CD14-positive monocyte (primary cell): ENCODE data around the gene CDH13. TPM values are rescaled to one million over a fixed set of nuclear protein-coding genes. Genes with fewer than 3 reads are reported as not detected.

Experiments used
- DNase-seq, 3 donors: peaks; one replicate each; pipeline ENCODE4 v3.0.0-alpha.2; 2011 to 2022
- H2AFZ ChIP-seq: 2 replicates; pipeline ENCODE4 v1.6.0; 2012; ENCODE audit warnings: mild to moderate bottlenecking, low read depth, low read length, inconsistent platforms; ENCODE audit not compliant: insufficient read depth, poor library complexity, severe bottlenecking
- H3K27ac ChIP-seq, 2 donors: 1 replicate in 1 of 2; 2 replicates in 1 of 2; pipeline ENCODE4 v1.5.1; 2012 to 2013; ENCODE audit warnings: low read length in 2 of 2, control low read depth in 1 of 2, inconsistent platforms in 1 of 2, low read depth in 1 of 2, mild to moderate bottlenecking in 1 of 2
- H3K27me3 ChIP-seq, 2 donors: one replicate each; pipeline versions ENCODE4 v1.6.0 to v1.6.1; 2011 to 2013; ENCODE audit warnings: low read length in 2 of 2; ENCODE audit not compliant: control insufficient read depth in 2 of 2, insufficient read depth in 2 of 2
- H3K36me3 ChIP-seq, 2 donors: replicated peaks in 1 of 2; 1 replicate in 1 of 2; 2 replicates in 1 of 2; pipeline versions ENCODE4 v1.5.1 to v1.6.1; 2012 to 2013; ENCODE audit warnings: low read length in 2 of 2, control low read depth in 1 of 2, inconsistent platforms in 1 of 2, mild to moderate bottlenecking in 1 of 2; ENCODE audit not compliant: insufficient read depth in 2 of 2, control insufficient read depth in 1 of 2
- H3K4me1 ChIP-seq, 2 donors: 1 replicate in 1 of 2; 2 replicates in 1 of 2; pipeline versions ENCODE4 v1.5.1 to v1.6.1; 2012 to 2013; ENCODE audit warnings: low read length in 2 of 2, control low read depth in 1 of 2, inconsistent platforms in 1 of 2, mild to moderate bottlenecking in 1 of 2, moderate library complexity in 1 of 2; ENCODE audit not compliant: insufficient read depth in 2 of 2, control insufficient read depth in 1 of 2
- H3K4me2 ChIP-seq: replicated peaks from 2 replicates; pipeline ENCODE3; 2012; ENCODE audit warnings: low read length, moderate library complexity, mild to moderate bottlenecking; ENCODE audit not compliant: poor library complexity, severe bottlenecking; ENCODE audit errors: extremely low read depth
- H3K4me3 ChIP-seq, 3 experiments: fragments of 200-600 bp in 1 of 3; sonication (generic) in 1 of 3; replicated peaks in 1 of 3; 1 replicate in 2 of 3; 2 replicates in 1 of 3; pipeline ENCODE4 v1.5.1; 2011 to 2013; ENCODE audit warnings: low read length in 3 of 3, mild to moderate bottlenecking in 3 of 3, control low read depth in 2 of 3, low read depth in 2 of 3, inconsistent platforms in 1 of 3, moderate library complexity in 1 of 3
- H3K79me2 ChIP-seq: 2 replicates; pipeline ENCODE4 v1.6.0; 2012; ENCODE audit warnings: mild to moderate bottlenecking, control low read depth, inconsistent platforms, low read length, moderate library complexity; ENCODE audit not compliant: insufficient read depth
- H3K9ac ChIP-seq: 2 replicates; pipeline ENCODE4 v1.6.0; 2017; ENCODE audit warnings: low read length, mild to moderate bottlenecking; ENCODE audit not compliant: insufficient read depth, poor library complexity, severe bottlenecking
- H3K9me3 ChIP-seq, 2 donors: replicated peaks in 1 of 2; 1 replicate in 1 of 2; 2 replicates in 1 of 2; pipeline versions ENCODE4 v1.5.1 to v1.6.1; 2012 to 2013; ENCODE audit warnings: low read length in 2 of 2, control low read depth in 1 of 2; ENCODE audit not compliant: control insufficient read depth in 1 of 2, insufficient read depth in 1 of 2
- H4K20me1 ChIP-seq: 2 replicates; pipeline ENCODE4 v1.6.0; 2012; ENCODE audit warnings: mild to moderate bottlenecking, low read length, control low read depth, moderate library complexity; ENCODE audit not compliant: insufficient read depth
- H3K27ac Mint-ChIP-seq, 7 donors: one replicate each; pipeline ENCODE4 v1.8.0; 2020; ENCODE audit warnings: mild to moderate bottlenecking in 7 of 7, mixed read lengths in 7 of 7, moderate library complexity in 6 of 7, inconsistent platforms in 2 of 7
- H3K27me3 Mint-ChIP-seq, 3 donors: one replicate each; pipeline ENCODE4 v1.8.0; 2021 to 2022; ENCODE audit warnings: low read depth in 3 of 3, mild to moderate bottlenecking in 3 of 3, mixed read lengths in 3 of 3, moderate library complexity in 3 of 3, inconsistent platforms in 1 of 3
- H3K36me3 Mint-ChIP-seq, 2 donors: one replicate each; pipeline ENCODE4 v1.8.0; 2020; ENCODE audit warnings: mixed read lengths in 2 of 2, inconsistent platforms in 1 of 2, mild to moderate bottlenecking in 1 of 2
- H3K4me1 Mint-ChIP-seq: one replicate; pipeline ENCODE4 v1.8.0; 2020; ENCODE audit warnings: mild to moderate bottlenecking, mixed read lengths
- H3K4me3 Mint-ChIP-seq, 2 donors: one replicate each; pipeline ENCODE4 v1.8.0; 2020; ENCODE audit warnings: mild to moderate bottlenecking in 2 of 2, mixed read lengths in 2 of 2, moderate library complexity in 1 of 2
- H3K9me3 Mint-ChIP-seq, 7 donors: one replicate each; pipeline ENCODE4 v1.8.0; 2020 to 2022; ENCODE audit warnings: mixed read lengths in 7 of 7, mild to moderate bottlenecking in 6 of 7, moderate library complexity in 6 of 7, inconsistent platforms in 2 of 7
- WGBS: methylation state at CpG from one replicate; pipeline ENCODE4 v1.1.5; 2013; ENCODE audit warnings: missing lambda C conversion rate; ENCODE audit not compliant: insufficient coverage; 5-methylcytosine and 5-hydroxymethylcytosine counted together
- intact Hi-C, 2 donors: fragments of 100-400 bp; cut with micrococcal nuclease; formaldehyde crosslinking; loops; one replicate each; pipeline versions ENCODE4 v1.15.0 to v1.15.1; 2023
- polyA plus RNA-seq, 3 donors: library from polyadenylated mRNA; depleted of rRNA in 1 of 3; unstranded in 2 of 3; stranded (reverse) in 1 of 3; fragments of 300-500 nt in 2 of 3; fragments of >200 nt in 1 of 3; fragmentation: Illumina TruSeq in 2 of 3; gene quantifications; 1 replicate in 2 of 3; 2 replicates in 1 of 3; pipeline ENCODE4 v1.2.3, GENCODE V29; 2012 to 2021
- TF ChIP-seq, protein P1 (sequence below): fragments of 200-600 bp; IDR thresholded peaks from one replicate; pipeline ENCODE4 v1.8.0; 2022; ENCODE audit warnings: antibody characterized with exemption, mild to moderate bottlenecking

Gene CDH13
- polyA plus RNA-seq, 3 donors: 0.13 to 0.19 TPM; not detected in 1

DNA sequence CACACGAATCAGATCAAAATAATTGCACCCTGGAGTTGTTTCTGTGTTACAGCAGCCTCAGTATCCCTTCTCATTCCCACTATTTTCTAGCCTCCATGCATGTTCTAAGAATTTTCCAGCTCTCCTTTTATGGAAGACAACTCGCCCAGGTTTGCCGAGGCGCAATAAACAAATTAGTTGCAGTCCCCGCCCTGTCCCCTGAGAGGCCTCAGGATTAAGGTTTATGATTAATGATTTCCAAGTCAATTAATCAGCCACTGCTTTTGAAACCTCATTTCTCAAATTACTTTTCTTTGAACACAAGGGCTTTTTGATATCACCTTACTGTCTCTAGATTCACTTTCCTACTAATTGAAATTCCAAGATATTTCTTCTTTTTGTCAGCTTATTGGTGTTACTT lies 1042.7 kb downstream of the CDH13 start:
- Mint-ChIP-seq H3K27ac (no peak overlapping the region), H3K9me3 (peaks cover 2 to 19% (median 10%) of the 10 kb centered on the region in 7 donors), H3K27me3 (peaks cover 6 to 12% (median 9%) of the 10 kb centered on the region in 3 donors), H3K4me1 (no peaks in the 10 kb centered on the region), H3K36me3 (no peaks in the 10 kb centered on the region), H3K4me3 (no peak overlapping the region)
- no peaks in the 10 kb centered on the region for H3K27me3 ChIP-seq
- H3K9me3 ChIP-seq: peaks cover 0 to 7% of the 10 kb centered on the region in 2 donors
- intact Hi-C loops: no loop called here
- no peak overlapping the region for H3K4me3 ChIP-seq
- no peaks in the 10 kb centered on the region for H3K36me3 ChIP-seq
- WGBS: 100% methylated on average over 1 of the region's 5 CpGs
- no peaks in the 10 kb centered on the region for H3K4me1 ChIP-seq
- no peak overlapping the region for H3K27ac ChIP-seq
- no peaks in the 10 kb centered on the region for H3K79me2 ChIP-seq
- H3K9ac ChIP-seq: no peak overlapping the region
- no peak for DNase-seq
- TF ChIP-seq, protein P1, sequence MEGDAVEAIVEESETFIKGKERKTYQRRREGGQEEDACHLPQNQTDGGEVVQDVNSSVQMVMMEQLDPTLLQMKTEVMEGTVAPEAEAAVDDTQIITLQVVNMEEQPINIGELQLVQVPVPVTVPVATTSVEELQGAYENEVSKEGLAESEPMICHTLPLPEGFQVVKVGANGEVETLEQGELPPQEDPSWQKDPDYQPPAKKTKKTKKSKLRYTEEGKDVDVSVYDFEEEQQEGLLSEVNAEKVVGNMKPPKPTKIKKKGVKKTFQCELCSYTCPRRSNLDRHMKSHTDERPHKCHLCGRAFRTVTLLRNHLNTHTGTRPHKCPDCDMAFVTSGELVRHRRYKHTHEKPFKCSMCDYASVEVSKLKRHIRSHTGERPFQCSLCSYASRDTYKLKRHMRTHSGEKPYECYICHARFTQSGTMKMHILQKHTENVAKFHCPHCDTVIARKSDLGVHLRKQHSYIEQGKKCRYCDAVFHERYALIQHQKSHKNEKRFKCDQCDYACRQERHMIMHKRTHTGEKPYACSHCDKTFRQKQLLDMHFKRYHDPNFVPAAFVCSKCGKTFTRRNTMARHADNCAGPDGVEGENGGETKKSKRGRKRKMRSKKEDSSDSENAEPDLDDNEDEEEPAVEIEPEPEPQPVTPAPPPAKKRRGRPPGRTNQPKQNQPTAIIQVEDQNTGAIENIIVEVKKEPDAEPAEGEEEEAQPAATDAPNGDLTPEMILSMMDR: no peak
- H2AFZ ChIP-seq: no peak overlapping the region
- H4K20me1 ChIP-seq: no peaks in the 10 kb centered on the region
- H3K4me2 ChIP-seq: no peak overlapping the region

DNA sequence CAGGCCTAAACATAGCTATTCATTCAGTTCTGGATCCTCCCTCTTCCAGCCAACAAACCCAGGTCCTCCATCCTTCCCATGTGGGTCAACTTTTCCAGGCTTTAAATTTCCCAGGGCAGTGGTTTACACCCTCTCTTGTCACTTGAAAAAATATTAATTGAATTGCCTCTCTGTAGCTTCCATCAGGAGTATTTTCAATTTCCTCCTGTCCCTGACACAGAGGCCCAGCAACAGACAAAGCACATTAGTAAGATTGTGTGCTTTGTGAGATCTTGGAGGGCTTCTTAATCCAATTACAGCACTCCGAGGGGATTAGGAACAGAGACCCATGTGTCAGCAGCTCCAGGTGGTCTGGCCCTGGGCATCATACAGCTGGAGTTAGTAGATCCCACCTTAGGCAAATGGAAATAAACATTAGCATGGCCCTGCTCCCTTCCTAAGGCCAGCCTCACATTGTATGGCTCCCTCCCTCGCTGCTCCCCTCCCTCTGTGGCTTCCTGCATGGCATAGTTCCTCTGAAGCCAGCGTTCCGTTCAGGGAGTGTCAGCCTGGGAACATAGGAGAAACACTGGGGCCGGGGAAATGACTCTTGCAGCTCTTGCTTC lies 1048.3 kb downstream of the CDH13 start:
- H3K27me3 ChIP-seq: no peaks in the 10 kb centered on the region
- peaks cover 0 to 16% (median 8%) of the 10 kb centered on the region in 7 donors for H3K9me3 Mint-ChIP-seq
- H3K4me3 ChIP-seq: no peak overlapping the region
- H3K9ac ChIP-seq: no peak overlapping the region
- H3K79me2 ChIP-seq: no peaks in the 10 kb centered on the region
- H3K36me3 ChIP-seq: no peaks in the 10 kb centered on the region
- H3K36me3 Mint-ChIP-seq: no peaks in the 10 kb centered on the region
- intact Hi-C loops: no loop called here
- peaks cover 0 to 7% of the 10 kb centered on the region in 2 donors for H3K9me3 ChIP-seq
- H3K4me1 Mint-ChIP-seq: no peaks in the 10 kb centered on the region
- H3K4me3 Mint-ChIP-seq: no peak overlapping the region
- no peak for DNase-seq
- no peak overlapping the region for H3K4me2 ChIP-seq
- H3K4me1 ChIP-seq: no peaks in the 10 kb centered on the region
- no peaks in the 10 kb centered on the region for H4K20me1 ChIP-seq
- TF ChIP-seq, protein P1: no peak
- no peak overlapping the region for H3K27ac ChIP-seq
- H2AFZ ChIP-seq: no peak overlapping the region
- H3K27ac Mint-ChIP-seq: no peak overlapping the region
- H3K27me3 Mint-ChIP-seq: peaks cover 3 to 11% (median 8%) of the 10 kb centered on the region in 3 donors
- 10% methylated on average over 3 of the region's 5 CpGs for WGBS
